GM23338 (cell line): ENCODE measurements around the gene ANXA7. TPM values are rescaled to one million over a fixed set of nuclear protein-coding genes. Genes with fewer than 3 reads are reported as not detected.

Experiments
- ATAC-seq: fragments of 200-7000 bp; cut with Tn5 transposase; 3 replicates; pipeline ENCODE4 v1.9.1; 2020
- DNase-seq: peaks from one replicate; pipeline ENCODE4 v3.0.0-alpha.2; 2015; ENCODE audit warnings: low spot score
- H2AFZ ChIP-seq: fragments of 200-600 bp; sonication (generic); 2 replicates; pipeline ENCODE4 v1.8.0; 2016; ENCODE audit warnings: antibody characterized with exemption, mild to moderate bottlenecking, moderate library complexity
- H3F3A ChIP-seq: fragments of 200-600 bp; sonication (generic); replicated peaks from 2 replicates; pipeline ENCODE4 v1.8.0; 2017; ENCODE audit warnings: antibody characterized with exemption, mixed run types, low read depth
- H3K27ac ChIP-seq: fragments of 200-600 bp; sonication (generic); 2 replicates; pipeline ENCODE4 v1.6.1; 2016; ENCODE audit warnings: low read depth
- H3K27me3 ChIP-seq: fragments of 200-600 bp; sonication (generic); 2 replicates; pipeline ENCODE4 v1.8.0; 2016; ENCODE audit warnings: mild to moderate bottlenecking, mixed run types, moderate library complexity; ENCODE audit not compliant: insufficient read depth
- H3K36me3 ChIP-seq: fragments of 200-600 bp; sonication (generic); 2 replicates; pipeline ENCODE4 v1.8.0; 2016; ENCODE audit warnings: mild to moderate bottlenecking; ENCODE audit not compliant: insufficient read depth
- H3K4me1 ChIP-seq: fragments of 200-600 bp; sonication (generic); 2 replicates; pipeline ENCODE4 v1.8.0; 2016; ENCODE audit warnings: mild to moderate bottlenecking, moderate library complexity; ENCODE audit not compliant: insufficient read depth
- H3K4me2 ChIP-seq: fragments of 200-600 bp; sonication (generic); 2 replicates; pipeline ENCODE4 v1.7.1; 2017; ENCODE audit warnings: mixed run types
- H3K4me3 ChIP-seq: fragments of 200-600 bp; sonication (generic); 2 replicates; pipeline ENCODE4 v1.6.1; 2016; ENCODE audit warnings: mixed run types
- H3K79me2 ChIP-seq: fragments of 200-600 bp; sonication (generic); replicated peaks from 2 replicates; pipeline ENCODE4 v1.8.0; 2017; ENCODE audit warnings: mild to moderate bottlenecking; ENCODE audit not compliant: insufficient read depth
- H3K9me2 ChIP-seq: fragments of 200-600 bp; sonication (generic); 2 replicates; pipeline ENCODE4 v1.8.0; 2017; ENCODE audit not compliant: insufficient read depth
- H4K20me1 ChIP-seq: fragments of 200-600 bp; sonication (generic); replicated peaks from 2 replicates; pipeline ENCODE4 v1.8.0; 2017; ENCODE audit warnings: mild to moderate bottlenecking; ENCODE audit not compliant: insufficient read depth
- H3K27ac Mint-ChIP-seq: 2 replicates; pipeline ENCODE4 v1.8.0; 2020; ENCODE audit warnings: inconsistent platforms, mild to moderate bottlenecking, moderate library complexity, mixed read lengths
- H3K27me3 Mint-ChIP-seq: 3 replicates; pipeline ENCODE4 v1.8.0; 2022; ENCODE audit warnings: low read depth, mild to moderate bottlenecking, moderate library complexity, mixed read lengths, inconsistent platforms; ENCODE audit not compliant: insufficient read depth, poor library complexity
- H3K36me3 Mint-ChIP-seq: 3 replicates; pipeline ENCODE4 v1.8.0; 2021; ENCODE audit warnings: low read depth, mild to moderate bottlenecking, inconsistent platforms, moderate library complexity, mixed read lengths
- H3K4me1 Mint-ChIP-seq: 3 replicates; pipeline ENCODE4 v1.8.0; 2020; ENCODE audit warnings: mild to moderate bottlenecking, inconsistent platforms, mixed read lengths
- H3K4me3 Mint-ChIP-seq: 3 replicates; pipeline ENCODE4 v1.8.0; 2021; ENCODE audit warnings: moderate library complexity, mild to moderate bottlenecking, inconsistent platforms, mixed read lengths
- H3K9me3 Mint-ChIP-seq: 3 replicates; pipeline ENCODE4 v1.8.0; 2020; ENCODE audit warnings: moderate library complexity, mild to moderate bottlenecking, inconsistent platforms, mixed read lengths
- EZH2 ChIP-seq: fragments of 200-600 bp; sonication (generic); IDR thresholded peaks from one replicate; pipeline ENCODE4 v1.8.0; 2017; ENCODE audit warnings: antibody characterized with exemption, mild to moderate bottlenecking, low read depth; ENCODE audit not compliant: unreplicated experiment
- EZH2phosphoT487 ChIP-seq: fragments of 200-600 bp; sonication (generic); IDR thresholded peaks from one replicate; pipeline ENCODE4 v1.8.1; 2018; ENCODE audit warnings: antibody characterized with exemption; ENCODE audit not compliant: unreplicated experiment
- NANOG ChIP-seq: IDR thresholded peaks from 2 replicates; pipeline ENCODE4 v1.6.1; 2016; ENCODE audit warnings: antibody characterized with exemption, borderline replicate concordance
- POLR2AphosphoS5 ChIP-seq: IDR thresholded peaks from 2 replicates; pipeline ENCODE4 v1.6.1; 2016; ENCODE audit warnings: antibody characterized with exemption, low read depth
- STAT1 ChIP-seq: IDR thresholded peaks from one replicate; pipeline ENCODE4 v1.6.1; 2016; ENCODE audit warnings: antibody characterized with exemption; ENCODE audit not compliant: unreplicated experiment
- ZNF331 ChIP-seq: fragments of 250-450 bp; sonication (Bioruptor Pico); IDR thresholded peaks from 2 replicates; pipeline ENCODE4 v1.5.0; 2020; ENCODE audit warnings: low read depth, mild to moderate bottlenecking, moderate library complexity
- polyA plus RNA-seq: library from polyadenylated mRNA; unstranded; fragments of >200 nt; fragmentation: Nextera tagmentation; extraction: Ambion mirVana; gene quantifications from 2 replicates; pipeline ENCODE4 v1.2.1, GENCODE V29; 2016
- total RNA-seq: library from RNA; depleted of rRNA; stranded (reverse); fragments of >200 nt; shearing (Covaris generic); gene quantifications from 2 replicates; pipeline ENCODE4 v1.2.3, GENCODE V29; 2014
- TF ChIP-seq, protein P1 (sequence below), 2 experiments: fragments of 200-600 bp in 1 of 2; sonication (generic) in 1 of 2; conservative IDR thresholded peaks; 2 replicates each; pipeline versions ENCODE4 v1.5.1 to v1.6.1; 2016 to 2017; ENCODE audit warnings: antibody characterized with exemption in 2 of 2, low read depth in 2 of 2, mild to moderate bottlenecking in 2 of 2, moderate library complexity in 1 of 2
- TF ChIP-seq, protein P2 (sequence below): fragments of 250-450 bp; sonication (Bioruptor Pico); IDR thresholded peaks from 2 replicates; pipeline ENCODE4 v1.5.0; 2020; ENCODE audit warnings: mild to moderate bottlenecking, moderate library complexity
- TF ChIP-seq, protein P3 (sequence below): IDR thresholded peaks from one replicate; pipeline ENCODE4 v1.6.1; 2018; ENCODE audit warnings: antibody characterized with exemption; ENCODE audit not compliant: unreplicated experiment
- TF ChIP-seq, protein P4 (sequence below): IDR thresholded peaks from 2 replicates; pipeline ENCODE4 v1.6.1; 2016; ENCODE audit warnings: antibody characterized with exemption

The ANXA7 gene
- total and polyA plus RNA-seq, 2 experiments from 2014 or later, result 63.7 to 80.1 TPM

DNA sequence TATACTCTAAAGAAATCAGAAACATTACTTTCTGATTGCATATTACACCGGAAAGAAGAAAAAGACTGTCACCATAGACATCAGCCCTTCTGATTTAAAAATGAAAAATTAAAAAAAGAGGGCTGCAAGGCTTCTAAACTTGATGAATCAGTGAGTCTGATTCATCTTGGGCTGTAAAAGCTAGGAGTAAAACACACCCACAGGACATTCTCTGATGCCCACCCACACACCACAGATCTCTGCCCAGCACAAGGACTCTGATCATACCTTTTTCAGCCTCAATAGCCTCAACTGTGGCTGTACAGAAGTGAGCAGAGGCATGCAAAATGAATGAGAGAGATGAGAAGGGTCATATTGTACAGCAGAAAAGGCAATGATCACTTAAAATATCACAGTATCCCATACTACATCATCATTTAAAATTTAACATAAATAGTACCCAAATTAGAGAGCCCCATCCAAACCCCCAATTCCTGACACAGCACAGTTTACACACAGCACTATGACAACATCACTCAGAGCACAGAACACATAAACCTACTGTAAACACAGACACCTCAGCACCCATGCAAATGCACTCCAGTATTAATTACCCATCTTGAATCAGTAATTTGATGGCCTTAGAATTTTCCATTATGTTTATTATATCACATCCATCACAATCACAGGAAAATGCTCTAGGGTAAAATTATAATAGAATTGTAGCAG is 25.9 kb upstream of the ANXA7 start (continued):
- TF ChIP-seq STAT1 (no peak), EZH2phosphoT487 (no peak), ZNF331 (CRISPR knock-in tag) (no peak)

DNA sequence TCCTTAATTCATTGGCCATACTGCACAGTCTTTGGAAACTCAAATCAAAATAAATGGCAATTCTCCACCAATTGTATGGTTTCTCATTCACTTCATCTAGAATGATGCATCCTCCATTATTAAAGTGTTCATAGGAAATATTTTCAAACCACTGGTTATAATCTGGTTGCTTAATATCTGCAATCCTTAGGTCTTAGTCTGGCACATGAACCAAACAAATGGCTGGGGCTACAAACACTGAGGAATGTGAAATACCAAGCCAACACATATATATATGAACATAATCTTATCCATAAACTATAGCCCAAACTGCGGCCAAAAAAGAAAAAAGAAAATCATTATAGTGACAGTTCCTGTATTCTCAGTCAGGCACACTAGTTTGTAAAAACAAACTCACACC is 25.2 kb upstream of the ANXA7 start:
- Mint-ChIP-seq H3K36me3 (no peaks in the 10 kb centered on the region; the same call in 2 of the 3 replicates), H3K27ac (no peak overlapping the region), H3K4me3 (no peak overlapping the region), H3K9me3 (no peaks in the 10 kb centered on the region), H3K4me1 (no peaks in the 10 kb centered on the region), H3K27me3 (no peaks in the 10 kb centered on the region)
- H3K79me2 ChIP-seq, result no peaks in the 10 kb centered on the region
- no peak overlapping the region for H2AFZ ChIP-seq
- DNase-seq (no peak), ATAC-seq (no peak)
- H3K36me3 ChIP-seq, result no peaks in the 10 kb centered on the region
- no peak overlapping the region for H3K4me2 ChIP-seq
- no peaks in the 10 kb centered on the region for H3K27me3 ChIP-seq
- H3K27ac ChIP-seq, result no peak overlapping the region
- H3F3A ChIP-seq, result no peaks in the 10 kb centered on the region
- no peaks in the 10 kb centered on the region for H3K9me2 ChIP-seq
- no peaks in the 10 kb centered on the region for H3K4me1 ChIP-seq
- no peaks in the 10 kb centered on the region; the same call in 1 of the 2 replicates for H4K20me1 ChIP-seq
- no peak overlapping the region for H3K4me3 ChIP-seq
- TF ChIP-seq, protein P1, sequence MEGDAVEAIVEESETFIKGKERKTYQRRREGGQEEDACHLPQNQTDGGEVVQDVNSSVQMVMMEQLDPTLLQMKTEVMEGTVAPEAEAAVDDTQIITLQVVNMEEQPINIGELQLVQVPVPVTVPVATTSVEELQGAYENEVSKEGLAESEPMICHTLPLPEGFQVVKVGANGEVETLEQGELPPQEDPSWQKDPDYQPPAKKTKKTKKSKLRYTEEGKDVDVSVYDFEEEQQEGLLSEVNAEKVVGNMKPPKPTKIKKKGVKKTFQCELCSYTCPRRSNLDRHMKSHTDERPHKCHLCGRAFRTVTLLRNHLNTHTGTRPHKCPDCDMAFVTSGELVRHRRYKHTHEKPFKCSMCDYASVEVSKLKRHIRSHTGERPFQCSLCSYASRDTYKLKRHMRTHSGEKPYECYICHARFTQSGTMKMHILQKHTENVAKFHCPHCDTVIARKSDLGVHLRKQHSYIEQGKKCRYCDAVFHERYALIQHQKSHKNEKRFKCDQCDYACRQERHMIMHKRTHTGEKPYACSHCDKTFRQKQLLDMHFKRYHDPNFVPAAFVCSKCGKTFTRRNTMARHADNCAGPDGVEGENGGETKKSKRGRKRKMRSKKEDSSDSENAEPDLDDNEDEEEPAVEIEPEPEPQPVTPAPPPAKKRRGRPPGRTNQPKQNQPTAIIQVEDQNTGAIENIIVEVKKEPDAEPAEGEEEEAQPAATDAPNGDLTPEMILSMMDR (conservative IDR thresholded peaks at IDR 0.05; ENCODE audit: low read depth in 2 of 2), result no peak
- TF ChIP-seq, protein P2, sequence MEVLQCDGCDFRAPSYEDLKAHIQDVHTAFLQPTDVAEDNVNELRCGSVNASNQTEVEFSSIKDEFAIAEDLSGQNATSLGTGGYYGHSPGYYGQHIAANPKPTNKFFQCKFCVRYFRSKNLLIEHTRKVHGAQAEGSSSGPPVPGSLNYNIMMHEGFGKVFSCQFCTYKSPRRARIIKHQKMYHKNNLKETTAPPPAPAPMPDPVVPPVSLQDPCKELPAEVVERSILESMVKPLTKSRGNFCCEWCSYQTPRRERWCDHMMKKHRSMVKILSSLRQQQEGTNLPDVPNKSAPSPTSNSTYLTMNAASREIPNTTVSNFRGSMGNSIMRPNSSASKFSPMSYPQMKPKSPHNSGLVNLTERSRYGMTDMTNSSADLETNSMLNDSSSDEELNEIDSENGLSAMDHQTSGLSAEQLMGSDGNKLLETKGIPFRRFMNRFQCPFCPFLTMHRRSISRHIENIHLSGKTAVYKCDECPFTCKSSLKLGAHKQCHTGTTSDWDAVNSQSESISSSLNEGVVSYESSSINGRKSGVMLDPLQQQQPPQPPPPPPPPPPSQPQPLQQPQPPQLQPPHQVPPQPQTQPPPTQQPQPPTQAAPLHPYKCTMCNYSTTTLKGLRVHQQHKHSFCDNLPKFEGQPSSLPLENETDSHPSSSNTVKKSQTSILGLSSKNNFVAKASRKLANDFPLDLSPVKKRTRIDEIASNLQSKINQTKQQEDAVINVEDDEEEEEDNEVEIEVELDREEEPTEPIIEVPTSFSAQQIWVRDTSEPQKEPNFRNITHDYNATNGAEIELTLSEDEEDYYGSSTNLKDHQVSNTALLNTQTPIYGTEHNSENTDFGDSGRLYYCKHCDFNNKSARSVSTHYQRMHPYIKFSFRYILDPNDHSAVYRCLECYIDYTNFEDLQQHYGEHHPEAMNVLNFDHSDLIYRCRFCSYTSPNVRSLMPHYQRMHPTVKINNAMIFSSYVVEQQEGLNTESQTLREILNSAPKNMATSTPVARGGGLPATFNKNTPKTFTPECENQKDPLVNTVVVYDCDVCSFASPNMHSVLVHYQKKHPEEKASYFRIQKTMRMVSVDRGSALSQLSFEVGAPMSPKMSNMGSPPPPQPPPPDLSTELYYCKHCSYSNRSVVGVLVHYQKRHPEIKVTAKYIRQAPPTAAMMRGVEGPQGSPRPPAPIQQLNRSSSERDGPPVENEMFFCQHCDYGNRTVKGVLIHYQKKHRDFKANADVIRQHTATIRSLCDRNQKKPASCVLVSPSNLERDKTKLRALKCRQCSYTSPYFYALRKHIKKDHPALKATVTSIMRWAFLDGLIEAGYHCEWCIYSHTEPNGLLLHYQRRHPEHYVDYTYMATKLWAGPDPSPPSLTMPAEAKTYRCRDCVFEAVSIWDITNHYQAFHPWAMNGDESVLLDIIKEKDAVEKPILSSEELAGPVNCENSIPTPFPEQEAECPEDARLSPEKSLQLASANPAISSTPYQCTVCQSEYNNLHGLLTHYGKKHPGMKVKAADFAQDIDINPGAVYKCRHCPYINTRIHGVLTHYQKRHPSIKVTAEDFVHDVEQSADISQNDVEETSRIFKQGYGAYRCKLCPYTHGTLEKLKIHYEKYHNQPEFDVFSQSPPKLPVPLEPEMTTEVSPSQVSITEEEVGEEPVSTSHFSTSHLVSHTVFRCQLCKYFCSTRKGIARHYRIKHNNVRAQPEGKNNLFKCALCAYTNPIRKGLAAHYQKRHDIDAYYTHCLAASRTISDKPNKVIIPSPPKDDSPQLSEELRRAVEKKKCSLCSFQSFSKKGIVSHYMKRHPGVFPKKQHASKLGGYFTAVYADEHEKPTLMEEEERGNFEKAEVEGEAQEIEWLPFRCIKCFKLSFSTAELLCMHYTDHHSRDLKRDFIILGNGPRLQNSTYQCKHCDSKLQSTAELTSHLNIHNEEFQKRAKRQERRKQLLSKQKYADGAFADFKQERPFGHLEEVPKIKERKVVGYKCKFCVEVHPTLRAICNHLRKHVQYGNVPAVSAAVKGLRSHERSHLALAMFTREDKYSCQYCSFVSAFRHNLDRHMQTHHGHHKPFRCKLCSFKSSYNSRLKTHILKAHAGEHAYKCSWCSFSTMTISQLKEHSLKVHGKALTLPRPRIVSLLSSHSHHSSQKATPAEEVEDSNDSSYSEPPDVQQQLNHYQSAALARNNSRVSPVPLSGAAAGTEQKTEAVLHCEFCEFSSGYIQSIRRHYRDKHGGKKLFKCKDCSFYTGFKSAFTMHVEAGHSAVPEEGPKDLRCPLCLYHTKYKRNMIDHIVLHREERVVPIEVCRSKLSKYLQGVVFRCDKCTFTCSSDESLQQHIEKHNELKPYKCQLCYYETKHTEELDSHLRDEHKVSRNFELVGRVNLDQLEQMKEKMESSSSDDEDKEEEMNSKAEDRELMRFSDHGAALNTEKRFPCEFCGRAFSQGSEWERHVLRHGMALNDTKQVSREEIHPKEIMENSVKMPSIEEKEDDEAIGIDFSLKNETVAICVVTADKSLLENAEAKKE (CRISPR knock-in tag), result no peak
- TF ChIP-seq, protein P3, sequence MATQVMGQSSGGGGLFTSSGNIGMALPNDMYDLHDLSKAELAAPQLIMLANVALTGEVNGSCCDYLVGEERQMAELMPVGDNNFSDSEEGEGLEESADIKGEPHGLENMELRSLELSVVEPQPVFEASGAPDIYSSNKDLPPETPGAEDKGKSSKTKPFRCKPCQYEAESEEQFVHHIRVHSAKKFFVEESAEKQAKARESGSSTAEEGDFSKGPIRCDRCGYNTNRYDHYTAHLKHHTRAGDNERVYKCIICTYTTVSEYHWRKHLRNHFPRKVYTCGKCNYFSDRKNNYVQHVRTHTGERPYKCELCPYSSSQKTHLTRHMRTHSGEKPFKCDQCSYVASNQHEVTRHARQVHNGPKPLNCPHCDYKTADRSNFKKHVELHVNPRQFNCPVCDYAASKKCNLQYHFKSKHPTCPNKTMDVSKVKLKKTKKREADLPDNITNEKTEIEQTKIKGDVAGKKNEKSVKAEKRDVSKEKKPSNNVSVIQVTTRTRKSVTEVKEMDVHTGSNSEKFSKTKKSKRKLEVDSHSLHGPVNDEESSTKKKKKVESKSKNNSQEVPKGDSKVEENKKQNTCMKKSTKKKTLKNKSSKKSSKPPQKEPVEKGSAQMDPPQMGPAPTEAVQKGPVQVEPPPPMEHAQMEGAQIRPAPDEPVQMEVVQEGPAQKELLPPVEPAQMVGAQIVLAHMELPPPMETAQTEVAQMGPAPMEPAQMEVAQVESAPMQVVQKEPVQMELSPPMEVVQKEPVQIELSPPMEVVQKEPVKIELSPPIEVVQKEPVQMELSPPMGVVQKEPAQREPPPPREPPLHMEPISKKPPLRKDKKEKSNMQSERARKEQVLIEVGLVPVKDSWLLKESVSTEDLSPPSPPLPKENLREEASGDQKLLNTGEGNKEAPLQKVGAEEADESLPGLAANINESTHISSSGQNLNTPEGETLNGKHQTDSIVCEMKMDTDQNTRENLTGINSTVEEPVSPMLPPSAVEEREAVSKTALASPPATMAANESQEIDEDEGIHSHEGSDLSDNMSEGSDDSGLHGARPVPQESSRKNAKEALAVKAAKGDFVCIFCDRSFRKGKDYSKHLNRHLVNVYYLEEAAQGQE, result no peak
- TF ChIP-seq NANOG (no peak), ZNF331 (CRISPR knock-in tag) (no peak), EZH2 (no peak), POLR2AphosphoS5 (no peak)
- TF ChIP-seq, protein P4, sequence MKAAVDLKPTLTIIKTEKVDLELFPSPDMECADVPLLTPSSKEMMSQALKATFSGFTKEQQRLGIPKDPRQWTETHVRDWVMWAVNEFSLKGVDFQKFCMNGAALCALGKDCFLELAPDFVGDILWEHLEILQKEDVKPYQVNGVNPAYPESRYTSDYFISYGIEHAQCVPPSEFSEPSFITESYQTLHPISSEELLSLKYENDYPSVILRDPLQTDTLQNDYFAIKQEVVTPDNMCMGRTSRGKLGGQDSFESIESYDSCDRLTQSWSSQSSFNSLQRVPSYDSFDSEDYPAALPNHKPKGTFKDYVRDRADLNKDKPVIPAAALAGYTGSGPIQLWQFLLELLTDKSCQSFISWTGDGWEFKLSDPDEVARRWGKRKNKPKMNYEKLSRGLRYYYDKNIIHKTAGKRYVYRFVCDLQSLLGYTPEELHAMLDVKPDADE, result no peak
